HepG2 (cell line): ENCODE measurements around the gene SETD1B. TPM values are rescaled to one million over a fixed set of nuclear protein-coding genes. Genes with fewer than 3 reads are reported as not detected.

Experiments used
- BCL6 ChIP-seq: IDR thresholded peaks from 2 replicates; pipeline ENCODE4 v1.6.1; 2016; ENCODE audit warnings: missing genetic modification reagents, missing compliant biosample characterization
- CHCHD3 ChIP-seq: sonication (generic); formaldehyde crosslinking; IDR thresholded peaks from 2 replicates; pipeline ENCODE4 v1.8.0; 2022; ENCODE audit warnings: mild to moderate bottlenecking, missing genetic modification reagents, moderate library complexity
- HHEX ChIP-seq: IDR thresholded peaks from 2 replicates; pipeline ENCODE4 v1.6.1; 2016; ENCODE audit warnings: control low read depth
- HMGA1 ChIP-seq: sonication (generic); formaldehyde crosslinking; conservative IDR thresholded peaks from 2 replicates; pipeline ENCODE4 v1.4.0; 2020; ENCODE audit warnings: missing genetic modification reagents
- POGZ ChIP-seq: sonication (generic); formaldehyde crosslinking; IDR thresholded peaks from 2 replicates; pipeline ENCODE4 v1.4.0; 2020; ENCODE audit warnings: mild to moderate bottlenecking, missing genetic modification reagents
- STAT5B ChIP-seq: sonication (generic); formaldehyde crosslinking; IDR thresholded peaks from 2 replicates; pipeline ENCODE4 v1.4.0; 2020; ENCODE audit warnings: missing genetic modification reagents
- TEAD2 ChIP-seq: sonication (generic); formaldehyde crosslinking; IDR thresholded peaks from 2 replicates; pipeline ENCODE4 v1.9.0; 2021; ENCODE audit warnings: missing genetic modification reagents
- WIZ ChIP-seq: sonication (generic); formaldehyde crosslinking; IDR thresholded peaks from 2 replicates; pipeline ENCODE4 v1.5.1; 2020; ENCODE audit warnings: mild to moderate bottlenecking, missing genetic modification reagents
- ZNF33B ChIP-seq: sonication (generic); formaldehyde crosslinking; IDR thresholded peaks from 2 replicates; pipeline ENCODE4 v1.5.1; 2020; ENCODE audit warnings: mild to moderate bottlenecking, missing genetic modification reagents
- ZNF501 ChIP-seq: sonication (generic); formaldehyde crosslinking; IDR thresholded peaks from 2 replicates; pipeline ENCODE4 v1.5.1; 2020; ENCODE audit warnings: mild to moderate bottlenecking, moderate library complexity, missing genetic modification reagents
- ZNF549 ChIP-seq: sonication (generic); formaldehyde crosslinking; IDR thresholded peaks from 2 replicates; pipeline ENCODE4 v1.5.0; 2020; ENCODE audit warnings: missing genetic modification reagents
- ZNF720 ChIP-seq: sonication (generic); formaldehyde crosslinking; IDR thresholded peaks from 2 replicates; pipeline ENCODE4 v1.4.0; 2020; ENCODE audit warnings: missing genetic modification reagents
- ZNF749 ChIP-seq: sonication (generic); formaldehyde crosslinking; IDR thresholded peaks from 2 replicates; pipeline ENCODE4 v1.8.0; 2022; ENCODE audit warnings: mild to moderate bottlenecking, missing genetic modification reagents, moderate library complexity, borderline replicate concordance
- ZNF773 ChIP-seq: sonication (generic); formaldehyde crosslinking; IDR thresholded peaks from 2 replicates; pipeline ENCODE4 v1.4.0; 2020; ENCODE audit warnings: missing genetic modification reagents, borderline replicate concordance
- polyA plus RNA-seq, 8 experiments: library from polyadenylated mRNA; depleted of rRNA in 3 of 8; stranded (reverse) in 7 of 8; unstranded in 1 of 8; fragments of >200 nt; fragmentation: Illumina TruSeq in 4 of 8; extraction: Trizol in 4 of 8; gene quantifications; 2 replicates each; pipeline versions ENCODE4 v1.2.1 to v1.2.3, GENCODE V29; 2011 to 2016; ENCODE audit warnings: low read depth in 4 of 8, missing spikeins in 1 of 8, mixed read lengths in 1 of 8; ENCODE audit not compliant: insufficient read depth in 1 of 8
- total RNA-seq, 5 experiments: library from RNA; depleted of rRNA; stranded (reverse); fragments of >200 nt; fragmentation: Illumina TruSeq; extraction: Trizol; gene quantifications; 2 replicates each; pipeline ENCODE4 v1.2.3, GENCODE V29; 2016; ENCODE audit warnings: low read depth in 1 of 5
- TF ChIP-seq, protein P1 (sequence below): sonication (generic); formaldehyde crosslinking; conservative IDR thresholded peaks from 2 replicates; pipeline ENCODE4 v1.4.0; 2020; ENCODE audit warnings: missing genetic modification reagents
- TF ChIP-seq, protein P2 (sequence below): sonication (generic); formaldehyde crosslinking; IDR thresholded peaks from 2 replicates; pipeline ENCODE4 v1.4.0; 2020; ENCODE audit warnings: mild to moderate bottlenecking, missing genetic modification reagents, borderline replicate concordance
- TF ChIP-seq, protein P3 (sequence below): sonication (generic); formaldehyde crosslinking; IDR thresholded peaks from 2 replicates; pipeline ENCODE4 v1.4.0; 2020; ENCODE audit warnings: mild to moderate bottlenecking, low read depth, missing genetic modification reagents
- TF ChIP-seq, protein P4 (sequence below): IDR thresholded peaks from 2 replicates; pipeline ENCODE4 v1.4.0; 2020; ENCODE audit warnings: mild to moderate bottlenecking, missing genetic modification reagents

Gene SETD1B
- total and polyA plus RNA-seq, 2 of the 13 experiments (the other 11 are each of a cell fraction or from before 2014, with no cell fraction given), result 1.1 to 1.4 TPM

DNA sequence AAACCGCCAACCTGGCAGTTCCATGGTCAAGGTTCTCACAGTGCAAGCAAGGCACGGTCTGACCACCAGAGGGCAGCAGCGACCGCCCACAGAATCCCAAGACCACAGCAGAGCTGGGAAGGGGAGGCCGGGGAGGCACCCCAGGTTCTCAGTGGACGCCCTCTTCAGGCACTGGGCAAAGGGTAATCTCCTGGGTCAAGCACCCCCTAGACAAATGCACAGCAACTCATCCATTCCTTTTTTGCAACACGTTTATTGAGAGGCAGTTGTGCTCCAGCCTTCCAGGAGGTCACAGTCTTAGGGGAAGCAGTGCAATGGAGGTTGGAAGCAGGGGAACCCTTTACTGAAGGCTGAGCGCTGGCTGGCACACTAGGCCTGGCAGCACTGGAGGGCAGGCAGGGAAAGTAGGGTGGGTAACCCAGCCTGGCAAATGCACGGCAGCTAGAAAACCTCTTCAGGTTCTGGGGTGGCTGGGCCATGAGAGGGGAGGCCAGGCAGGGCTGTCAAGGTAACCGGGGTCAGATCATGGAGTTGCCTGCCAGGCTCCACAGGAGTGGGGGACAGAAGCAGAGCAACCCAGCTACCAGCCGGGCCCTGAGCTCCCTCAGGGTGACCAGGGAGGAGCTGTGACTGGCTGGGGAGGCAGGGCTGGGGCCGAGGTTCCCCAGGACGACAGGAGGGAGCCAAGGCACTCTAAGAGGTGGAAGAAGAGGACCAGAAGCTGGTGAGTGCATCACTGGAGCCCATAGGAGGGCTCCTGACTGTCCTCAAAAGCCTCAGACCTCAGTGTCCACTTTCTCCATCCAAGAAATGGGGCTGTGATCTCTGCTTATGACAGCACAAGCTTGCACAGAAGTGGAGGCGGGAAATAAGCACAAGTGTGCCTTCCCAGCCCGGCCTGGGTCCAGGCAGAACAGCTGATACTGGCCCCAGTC lies 8.5 kb upstream of the SETD1B start (continued):
- TF ChIP-seq, protein P1, sequence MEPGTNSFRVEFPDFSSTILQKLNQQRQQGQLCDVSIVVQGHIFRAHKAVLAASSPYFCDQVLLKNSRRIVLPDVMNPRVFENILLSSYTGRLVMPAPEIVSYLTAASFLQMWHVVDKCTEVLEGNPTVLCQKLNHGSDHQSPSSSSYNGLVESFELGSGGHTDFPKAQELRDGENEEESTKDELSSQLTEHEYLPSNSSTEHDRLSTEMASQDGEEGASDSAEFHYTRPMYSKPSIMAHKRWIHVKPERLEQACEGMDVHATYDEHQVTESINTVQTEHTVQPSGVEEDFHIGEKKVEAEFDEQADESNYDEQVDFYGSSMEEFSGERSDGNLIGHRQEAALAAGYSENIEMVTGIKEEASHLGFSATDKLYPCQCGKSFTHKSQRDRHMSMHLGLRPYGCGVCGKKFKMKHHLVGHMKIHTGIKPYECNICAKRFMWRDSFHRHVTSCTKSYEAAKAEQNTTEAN, result no peak
- TF ChIP-seq ZNF720 (CRISPR knock-in tag), result no peak
- no peak for TF ChIP-seq WIZ (CRISPR knock-in tag)
- no peak for TF ChIP-seq CHCHD3 (CRISPR knock-in tag)
- TF ChIP-seq ZNF549 (CRISPR knock-in tag), result no peak
- TF ChIP-seq ZNF749 (CRISPR knock-in tag), result no peak
- TF ChIP-seq, protein P2, sequence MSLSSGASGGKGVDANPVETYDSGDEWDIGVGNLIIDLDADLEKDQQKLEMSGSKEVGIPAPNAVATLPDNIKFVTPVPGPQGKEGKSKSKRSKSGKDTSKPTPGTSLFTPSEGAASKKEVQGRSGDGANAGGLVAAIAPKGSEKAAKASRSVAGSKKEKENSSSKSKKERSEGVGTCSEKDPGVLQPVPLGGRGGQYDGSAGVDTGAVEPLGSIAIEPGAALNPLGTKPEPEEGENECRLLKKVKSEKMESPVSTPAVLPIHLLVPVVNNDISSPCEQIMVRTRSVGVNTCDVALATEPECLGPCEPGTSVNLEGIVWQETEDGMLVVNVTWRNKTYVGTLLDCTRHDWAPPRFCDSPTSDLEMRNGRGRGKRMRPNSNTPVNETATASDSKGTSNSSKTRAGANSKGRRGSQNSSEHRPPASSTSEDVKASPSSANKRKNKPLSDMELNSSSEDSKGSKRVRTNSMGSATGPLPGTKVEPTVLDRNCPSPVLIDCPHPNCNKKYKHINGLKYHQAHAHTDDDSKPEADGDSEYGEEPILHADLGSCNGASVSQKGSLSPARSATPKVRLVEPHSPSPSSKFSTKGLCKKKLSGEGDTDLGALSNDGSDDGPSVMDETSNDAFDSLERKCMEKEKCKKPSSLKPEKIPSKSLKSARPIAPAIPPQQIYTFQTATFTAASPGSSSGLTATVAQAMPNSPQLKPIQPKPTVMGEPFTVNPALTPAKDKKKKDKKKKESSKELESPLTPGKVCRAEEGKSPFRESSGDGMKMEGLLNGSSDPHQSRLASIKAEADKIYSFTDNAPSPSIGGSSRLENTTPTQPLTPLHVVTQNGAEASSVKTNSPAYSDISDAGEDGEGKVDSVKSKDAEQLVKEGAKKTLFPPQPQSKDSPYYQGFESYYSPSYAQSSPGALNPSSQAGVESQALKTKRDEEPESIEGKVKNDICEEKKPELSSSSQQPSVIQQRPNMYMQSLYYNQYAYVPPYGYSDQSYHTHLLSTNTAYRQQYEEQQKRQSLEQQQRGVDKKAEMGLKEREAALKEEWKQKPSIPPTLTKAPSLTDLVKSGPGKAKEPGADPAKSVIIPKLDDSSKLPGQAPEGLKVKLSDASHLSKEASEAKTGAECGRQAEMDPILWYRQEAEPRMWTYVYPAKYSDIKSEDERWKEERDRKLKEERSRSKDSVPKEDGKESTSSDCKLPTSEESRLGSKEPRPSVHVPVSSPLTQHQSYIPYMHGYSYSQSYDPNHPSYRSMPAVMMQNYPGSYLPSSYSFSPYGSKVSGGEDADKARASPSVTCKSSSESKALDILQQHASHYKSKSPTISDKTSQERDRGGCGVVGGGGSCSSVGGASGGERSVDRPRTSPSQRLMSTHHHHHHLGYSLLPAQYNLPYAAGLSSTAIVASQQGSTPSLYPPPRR (CRISPR knock-in tag), result no peak
- no peak for TF ChIP-seq HMGA1 (CRISPR knock-in tag)
- TF ChIP-seq, protein P3, sequence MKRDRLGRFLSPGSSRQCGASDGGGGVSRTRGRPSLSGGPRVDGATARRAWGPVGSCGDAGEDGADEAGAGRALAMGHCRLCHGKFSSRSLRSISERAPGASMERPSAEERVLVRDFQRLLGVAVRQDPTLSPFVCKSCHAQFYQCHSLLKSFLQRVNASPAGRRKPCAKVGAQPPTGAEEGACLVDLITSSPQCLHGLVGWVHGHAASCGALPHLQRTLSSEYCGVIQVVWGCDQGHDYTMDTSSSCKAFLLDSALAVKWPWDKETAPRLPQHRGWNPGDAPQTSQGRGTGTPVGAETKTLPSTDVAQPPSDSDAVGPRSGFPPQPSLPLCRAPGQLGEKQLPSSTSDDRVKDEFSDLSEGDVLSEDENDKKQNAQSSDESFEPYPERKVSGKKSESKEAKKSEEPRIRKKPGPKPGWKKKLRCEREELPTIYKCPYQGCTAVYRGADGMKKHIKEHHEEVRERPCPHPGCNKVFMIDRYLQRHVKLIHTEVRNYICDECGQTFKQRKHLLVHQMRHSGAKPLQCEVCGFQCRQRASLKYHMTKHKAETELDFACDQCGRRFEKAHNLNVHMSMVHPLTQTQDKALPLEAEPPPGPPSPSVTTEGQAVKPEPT (CRISPR knock-in tag), result no peak
- TF ChIP-seq BCL6 (CRISPR knock-in tag), result peak; percentile 46
- TF ChIP-seq ZNF33B (CRISPR knock-in tag), result no peak
- no peak for TF ChIP-seq TEAD2
- no peak for TF ChIP-seq HHEX (CRISPR knock-in tag)
- no peak for TF ChIP-seq ZNF501 (CRISPR knock-in tag)
- TF ChIP-seq POGZ (CRISPR knock-in tag), result no peak
- TF ChIP-seq, protein P4, sequence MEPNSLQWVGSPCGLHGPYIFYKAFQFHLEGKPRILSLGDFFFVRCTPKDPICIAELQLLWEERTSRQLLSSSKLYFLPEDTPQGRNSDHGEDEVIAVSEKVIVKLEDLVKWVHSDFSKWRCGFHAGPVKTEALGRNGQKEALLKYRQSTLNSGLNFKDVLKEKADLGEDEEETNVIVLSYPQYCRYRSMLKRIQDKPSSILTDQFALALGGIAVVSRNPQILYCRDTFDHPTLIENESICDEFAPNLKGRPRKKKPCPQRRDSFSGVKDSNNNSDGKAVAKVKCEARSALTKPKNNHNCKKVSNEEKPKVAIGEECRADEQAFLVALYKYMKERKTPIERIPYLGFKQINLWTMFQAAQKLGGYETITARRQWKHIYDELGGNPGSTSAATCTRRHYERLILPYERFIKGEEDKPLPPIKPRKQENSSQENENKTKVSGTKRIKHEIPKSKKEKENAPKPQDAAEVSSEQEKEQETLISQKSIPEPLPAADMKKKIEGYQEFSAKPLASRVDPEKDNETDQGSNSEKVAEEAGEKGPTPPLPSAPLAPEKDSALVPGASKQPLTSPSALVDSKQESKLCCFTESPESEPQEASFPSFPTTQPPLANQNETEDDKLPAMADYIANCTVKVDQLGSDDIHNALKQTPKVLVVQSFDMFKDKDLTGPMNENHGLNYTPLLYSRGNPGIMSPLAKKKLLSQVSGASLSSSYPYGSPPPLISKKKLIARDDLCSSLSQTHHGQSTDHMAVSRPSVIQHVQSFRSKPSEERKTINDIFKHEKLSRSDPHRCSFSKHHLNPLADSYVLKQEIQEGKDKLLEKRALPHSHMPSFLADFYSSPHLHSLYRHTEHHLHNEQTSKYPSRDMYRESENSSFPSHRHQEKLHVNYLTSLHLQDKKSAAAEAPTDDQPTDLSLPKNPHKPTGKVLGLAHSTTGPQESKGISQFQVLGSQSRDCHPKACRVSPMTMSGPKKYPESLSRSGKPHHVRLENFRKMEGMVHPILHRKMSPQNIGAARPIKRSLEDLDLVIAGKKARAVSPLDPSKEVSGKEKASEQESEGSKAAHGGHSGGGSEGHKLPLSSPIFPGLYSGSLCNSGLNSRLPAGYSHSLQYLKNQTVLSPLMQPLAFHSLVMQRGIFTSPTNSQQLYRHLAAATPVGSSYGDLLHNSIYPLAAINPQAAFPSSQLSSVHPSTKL (CRISPR knock-in tag), result peak; percentile 24; the same call in 1 of the 2 replicates
- no peak for TF ChIP-seq ZNF773 (CRISPR knock-in tag)
- no peak for TF ChIP-seq STAT5B (CRISPR knock-in tag)
